Thyroid gland (tissue), 4 donors: ENCODE results near the gene GRAMD2B.

ENCODE experiments used
- POLR2A ChIP-seq, 2 donors: fragments of 450-650 bp; IDR thresholded peaks; one replicate each; pipeline ENCODE4 v1.6.1; 2017; ENCODE audit warnings: antibody characterized with exemption in 2 of 2, mild to moderate bottlenecking in 2 of 2, moderate library complexity in 1 of 2
- TF ChIP-seq, protein P1 (sequence below), 6 experiments: fragments of 200-600 bp in 3 of 6; fragments of 450-650 bp in 3 of 6; sonication (generic) in 3 of 6; IDR thresholded peaks; one replicate each; pipeline ENCODE4 v1.5.1; 2016 to 2019; ENCODE audit warnings: antibody characterized with exemption in 6 of 6, mild to moderate bottlenecking in 2 of 6, inconsistent platforms in 1 of 6, moderate library complexity in 1 of 6

GRCh38 chr5:126385524-126386502 lies 37.4 kb upstream of the GRAMD2B start:
- TF ChIP-seq, protein P1, sequence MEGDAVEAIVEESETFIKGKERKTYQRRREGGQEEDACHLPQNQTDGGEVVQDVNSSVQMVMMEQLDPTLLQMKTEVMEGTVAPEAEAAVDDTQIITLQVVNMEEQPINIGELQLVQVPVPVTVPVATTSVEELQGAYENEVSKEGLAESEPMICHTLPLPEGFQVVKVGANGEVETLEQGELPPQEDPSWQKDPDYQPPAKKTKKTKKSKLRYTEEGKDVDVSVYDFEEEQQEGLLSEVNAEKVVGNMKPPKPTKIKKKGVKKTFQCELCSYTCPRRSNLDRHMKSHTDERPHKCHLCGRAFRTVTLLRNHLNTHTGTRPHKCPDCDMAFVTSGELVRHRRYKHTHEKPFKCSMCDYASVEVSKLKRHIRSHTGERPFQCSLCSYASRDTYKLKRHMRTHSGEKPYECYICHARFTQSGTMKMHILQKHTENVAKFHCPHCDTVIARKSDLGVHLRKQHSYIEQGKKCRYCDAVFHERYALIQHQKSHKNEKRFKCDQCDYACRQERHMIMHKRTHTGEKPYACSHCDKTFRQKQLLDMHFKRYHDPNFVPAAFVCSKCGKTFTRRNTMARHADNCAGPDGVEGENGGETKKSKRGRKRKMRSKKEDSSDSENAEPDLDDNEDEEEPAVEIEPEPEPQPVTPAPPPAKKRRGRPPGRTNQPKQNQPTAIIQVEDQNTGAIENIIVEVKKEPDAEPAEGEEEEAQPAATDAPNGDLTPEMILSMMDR (IDR thresholded peaks at IDR 0.05): no peak
- no peak for TF ChIP-seq POLR2A (IDR thresholded peaks at IDR 0.05)
